Natural killer cell (primary cell): ENCODE data around the gene AXIN2. TPM values are rescaled to one million over a fixed set of nuclear protein-coding genes. Genes with fewer than 3 reads are reported as not detected.
"Not testable (repeated sequence)": the region's sequence is repeated elsewhere in the genome, so short reads cannot be mapped to it uniquely, and the experiment has no call there.

Experiments
- ATAC-seq, 3 donors: fragments of 150-1000 bp in 2 of 3; fragments of 200-7000 bp in 1 of 3; cut with Tn5 transposase; 1 replicate in 1 of 3; 2 replicates in 2 of 3; pipeline ENCODE4 v1.10.0; 2021; ENCODE audit warnings: mild to moderate bottlenecking in 2 of 3, moderate library complexity in 2 of 3
- DNase-seq, 2 donors: peaks; one replicate each; pipeline versions ENCODE4 v3.0.0 to v3.0.0-alpha.2; 2013 to 2021; ENCODE audit warnings: mixed read lengths in 1 of 2
- H3K27ac ChIP-seq: one replicate; pipeline ENCODE4 v1.5.1; 2013; ENCODE audit warnings: mild to moderate bottlenecking, low read length
- H3K27me3 ChIP-seq: one replicate; pipeline ENCODE4 v1.6.1; 2013; ENCODE audit warnings: low read length; ENCODE audit not compliant: control insufficient read depth, insufficient read depth
- H3K36me3 ChIP-seq: one replicate; pipeline ENCODE4 v1.6.1; 2013; ENCODE audit warnings: low read length; ENCODE audit not compliant: control insufficient read depth, insufficient read depth
- H3K4me1 ChIP-seq: one replicate; pipeline ENCODE4 v1.6.1; 2013; ENCODE audit warnings: low read length; ENCODE audit not compliant: control insufficient read depth, insufficient read depth
- H3K4me3 ChIP-seq: one replicate; pipeline ENCODE4 v1.5.1; 2013; ENCODE audit warnings: low read length
- H3K9me3 ChIP-seq: one replicate; pipeline ENCODE4 v1.6.1; 2013; ENCODE audit warnings: low read length; ENCODE audit not compliant: control insufficient read depth, insufficient read depth
- H3K27ac Mint-ChIP-seq, 2 donors: one replicate each; pipeline ENCODE4 v1.8.0; 2022; ENCODE audit warnings: mild to moderate bottlenecking in 2 of 2, mixed read lengths in 2 of 2, moderate library complexity in 1 of 2
- H3K27me3 Mint-ChIP-seq, 2 donors: one replicate each; pipeline ENCODE4 v1.8.0; 2022; ENCODE audit warnings: low read depth in 2 of 2, mixed read lengths in 2 of 2
- H3K36me3 Mint-ChIP-seq: one replicate; pipeline ENCODE4 v1.8.0; 2022; ENCODE audit warnings: mixed read lengths
- H3K4me1 Mint-ChIP-seq, 2 donors: one replicate each; pipeline ENCODE4 v1.8.0; 2022; ENCODE audit warnings: mixed read lengths in 2 of 2
- H3K4me3 Mint-ChIP-seq: one replicate; pipeline ENCODE4 v1.8.0; 2022; ENCODE audit warnings: mild to moderate bottlenecking, moderate library complexity, mixed read lengths
- H3K9me3 Mint-ChIP-seq, 2 donors: one replicate each; pipeline ENCODE4 v1.8.0; 2022; ENCODE audit warnings: mixed read lengths in 2 of 2
- CTCF ChIP-seq: fragments of 200-600 bp; IDR thresholded peaks from one replicate; pipeline ENCODE4 v1.8.0; 2022; ENCODE audit warnings: antibody characterized with exemption
- WGBS: methylation state at CpG from one replicate; pipeline ENCODE4 v1.1.7; 2013; ENCODE audit warnings: missing lambda C conversion rate; ENCODE audit not compliant: insufficient coverage; 5-methylcytosine and 5-hydroxymethylcytosine counted together
- intact Hi-C: fragments of 100-400 bp; cut with micrococcal nuclease; formaldehyde crosslinking; loops from one replicate; pipeline ENCODE4 v1.14.2; 2022
- total RNA-seq, 4 donors: library from RNA; stranded (reverse); fragments of 120-200 nt in 1 of 4; gene quantifications; one replicate each; pipeline versions ENCODE4 v1.2.3 to v1.2.4, GENCODE V29; 2013 to 2022

AXIN2 gene
- total RNA-seq, 3 donors from 2014 or later (not counting 1 experiment from before 2014, with no cell fraction given) = 1.3 to 4.1 (median 1.7) TPM

- ATAC-seq (no peak), DNase-seq (no peak)
- intact Hi-C loops = no loop called here
- Histone ChIP-seq H3K9me3 (no peaks in the 10 kb centered on the region), H3K36me3 (no peaks in the 10 kb centered on the region), H3K27me3 (no peaks in the 10 kb centered on the region), H3K27ac (no peak overlapping the region), H3K4me3 (no peak overlapping the region), H3K4me1 (no peaks in the 10 kb centered on the region)
- WGBS = 78% methylated on average over 8 of the region's 8 CpGs
- TF ChIP-seq CTCF = no peak
- no peaks in the 10 kb centered on the region for H3K4me1 Mint-ChIP-seq
- H3K27me3 Mint-ChIP-seq = peaks cover 20 to 24% of the 10 kb centered on the region in 2 donors
- no peak overlapping the region for H3K27ac Mint-ChIP-seq
- no peaks in the 10 kb centered on the region for H3K36me3 Mint-ChIP-seq
- H3K4me3 Mint-ChIP-seq = no peak overlapping the region
- H3K9me3 Mint-ChIP-seq = no peaks in the 10 kb centered on the region
Measured at GRCh38 chr17:65514082-65514481, 47.4 kb downstream of the AXIN2 start.

GRCh38 chr17:65511316-65511715 lies 50.1 kb downstream of the AXIN2 start:
- ATAC-seq (no peak), DNase-seq (no peak)
- H3K4me1 Mint-ChIP-seq = no peaks in the 10 kb centered on the region
- TF ChIP-seq CTCF = no peak
- H3K4me3 Mint-ChIP-seq = no peak overlapping the region
- no peaks in the 10 kb centered on the region for H3K27me3 ChIP-seq
- WGBS = 94% methylated on average over 3 of the region's 3 CpGs
- intact Hi-C loops = no loop called here
- H3K36me3 ChIP-seq = no peaks in the 10 kb centered on the region
- H3K4me3 ChIP-seq = no peak overlapping the region
- H3K9me3 Mint-ChIP-seq = no peaks in the 10 kb centered on the region
- no peaks in the 10 kb centered on the region for H3K4me1 ChIP-seq
- no peak overlapping the region for H3K27ac Mint-ChIP-seq
- H3K9me3 ChIP-seq = no peaks in the 10 kb centered on the region
- no peak overlapping the region for H3K27ac ChIP-seq
- peaks cover 12% of the 10 kb centered on the region in 2 donors for H3K27me3 Mint-ChIP-seq
- H3K36me3 Mint-ChIP-seq = no peaks in the 10 kb centered on the region

- H3K36me3 ChIP-seq = no peaks in the 10 kb centered on the region
- no peaks in the 10 kb centered on the region for H3K36me3 Mint-ChIP-seq
- peaks cover 8 to 12% of the 10 kb centered on the region in 2 donors for H3K27me3 Mint-ChIP-seq
- DNase-seq (no peak), ATAC-seq (no peak)
- no peak overlapping the region for H3K4me3 ChIP-seq
- no peak overlapping the region for H3K4me3 Mint-ChIP-seq
- 0% methylated on average over 1 of the region's 2 CpGs for WGBS
- H3K4me1 Mint-ChIP-seq = no peaks in the 10 kb centered on the region
- no peaks in the 10 kb centered on the region for H3K9me3 Mint-ChIP-seq
- H3K9me3 ChIP-seq = no peaks in the 10 kb centered on the region
- H3K27ac Mint-ChIP-seq = no peak overlapping the region
- intact Hi-C loops = no loop called here
- TF ChIP-seq CTCF = no peak
- no peak overlapping the region for H3K27ac ChIP-seq
- no peaks in the 10 kb centered on the region for H3K4me1 ChIP-seq
- H3K27me3 ChIP-seq = no peaks in the 10 kb centered on the region
Measured at GRCh38 chr17:65509032-65509431, 52.4 kb downstream of the AXIN2 start.

GRCh38 chr17:65504673-65505072 lies 56.8 kb downstream of the AXIN2 start:
- H3K4me1 Mint-ChIP-seq, H3K4me3 ChIP-seq, H3K36me3 Mint-ChIP-seq, H3K36me3 ChIP-seq, H3K27me3 ChIP-seq, H3K27ac Mint-ChIP-seq, DNase-seq, intact Hi-C loops, H3K4me3 Mint-ChIP-seq, H3K4me1 ChIP-seq, H3K27ac ChIP-seq, H3K9me3 ChIP-seq, ATAC-seq, H3K9me3 Mint-ChIP-seq: not testable (repeated sequence)
- H3K27me3 Mint-ChIP-seq = peaks cover 5 to 12% of the 10 kb centered on the region in 2 donors
- 78% methylated on average over 6 of the region's 6 CpGs for WGBS
